ENCODE data around the gene HOXA3. TPM values are rescaled to one million over a fixed set of nuclear protein-coding genes. Genes with fewer than 3 reads are reported as not detected.

Gene HOXA3
- total and polyA plus RNA-seq, 8 donors, result 0.87 to 42.6 (median 5.0) TPM

DNA sequence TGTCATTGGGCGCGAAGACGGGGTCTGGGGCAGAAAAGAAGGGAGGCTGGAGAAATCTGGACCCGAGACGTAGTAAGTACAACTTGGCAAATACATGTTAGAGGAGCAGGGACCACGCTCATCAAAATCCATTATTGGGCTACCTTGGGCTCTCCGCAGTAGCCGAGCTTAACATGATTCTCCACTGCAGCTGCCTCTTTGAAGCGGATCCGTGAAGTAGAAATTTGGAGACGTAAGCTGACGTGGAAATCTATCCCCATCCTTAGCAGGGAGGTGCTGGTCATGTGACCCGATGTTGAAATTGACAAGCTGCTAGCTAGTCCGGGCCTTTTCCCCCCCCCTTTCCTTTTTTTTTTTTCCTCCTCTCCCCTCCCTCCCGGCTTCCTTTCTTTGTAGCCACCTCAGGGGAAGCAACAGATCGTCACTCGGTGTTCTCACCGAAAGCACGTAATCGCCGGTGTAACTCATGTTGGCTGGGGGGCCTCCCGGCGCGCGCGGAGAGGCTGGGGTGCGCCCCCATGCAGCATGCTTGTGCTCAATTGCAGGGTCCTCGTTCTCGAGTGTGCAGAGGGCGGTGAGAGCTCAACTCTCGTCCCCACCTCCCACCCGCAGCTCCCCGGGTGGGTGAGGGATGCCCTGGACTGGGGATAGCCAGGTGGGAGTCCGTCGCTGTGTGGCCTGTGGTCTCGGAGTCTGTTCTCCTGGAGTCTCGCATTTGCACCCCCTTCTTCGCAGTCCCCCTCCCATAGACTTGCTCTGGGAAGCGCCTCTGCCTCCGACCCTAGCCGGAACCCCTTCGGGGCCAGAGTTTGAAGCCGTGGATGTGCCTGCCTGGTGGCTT is 32.9 kb upstream of the HOXA3 start, which contains the start of gene HOXA11:
HOXA11 (minus strand) TSS at position 220 of the 841 bp plus-strand sequence; CDS start at position 132, 88 bp downstream.
- H3K9me3 ChIP-seq, result peaks cover 0 to 16% (median 0%) of the 10 kb centered on the region in 4 donors
- peak within 1 kb of the TSS; percentile 18 to 52 (median 40) for H3K4me3 ChIP-seq
- DNase-seq, result peak in 1 of 2 donors; percentile 22
- intact Hi-C loops (cut with DNase I; ENCODE audit: low total_unique reads), result no loop called here
- peaks cover 73 to 100% (median 95%) of the 10 kb centered on the region in 3 donors for H3K27me3 ChIP-seq
- H3K27ac ChIP-seq, result no peak within 1 kb of the TSS
- WGBS, 5 donors, result 7 to 18% (median 14%) methylated on average over 36 to 43 of the region's 43 CpGs
- no peak for TF ChIP-seq POLR2AphosphoS5 (IDR thresholded peaks at IDR 0.05)
- TF ChIP-seq, protein P1, sequence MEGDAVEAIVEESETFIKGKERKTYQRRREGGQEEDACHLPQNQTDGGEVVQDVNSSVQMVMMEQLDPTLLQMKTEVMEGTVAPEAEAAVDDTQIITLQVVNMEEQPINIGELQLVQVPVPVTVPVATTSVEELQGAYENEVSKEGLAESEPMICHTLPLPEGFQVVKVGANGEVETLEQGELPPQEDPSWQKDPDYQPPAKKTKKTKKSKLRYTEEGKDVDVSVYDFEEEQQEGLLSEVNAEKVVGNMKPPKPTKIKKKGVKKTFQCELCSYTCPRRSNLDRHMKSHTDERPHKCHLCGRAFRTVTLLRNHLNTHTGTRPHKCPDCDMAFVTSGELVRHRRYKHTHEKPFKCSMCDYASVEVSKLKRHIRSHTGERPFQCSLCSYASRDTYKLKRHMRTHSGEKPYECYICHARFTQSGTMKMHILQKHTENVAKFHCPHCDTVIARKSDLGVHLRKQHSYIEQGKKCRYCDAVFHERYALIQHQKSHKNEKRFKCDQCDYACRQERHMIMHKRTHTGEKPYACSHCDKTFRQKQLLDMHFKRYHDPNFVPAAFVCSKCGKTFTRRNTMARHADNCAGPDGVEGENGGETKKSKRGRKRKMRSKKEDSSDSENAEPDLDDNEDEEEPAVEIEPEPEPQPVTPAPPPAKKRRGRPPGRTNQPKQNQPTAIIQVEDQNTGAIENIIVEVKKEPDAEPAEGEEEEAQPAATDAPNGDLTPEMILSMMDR (IDR thresholded peaks at IDR 0.05), result no peak
- no peak for TF ChIP-seq POLR2A (IDR thresholded peaks at IDR 0.05)
- TF ChIP-seq EP300 (IDR thresholded peaks at IDR 0.05), result no peak
- no peaks in the 10 kb centered on the region for H3K36me3 ChIP-seq
- H3K4me1 ChIP-seq, result peaks cover 35 to 58% (median 51%) of the 10 kb centered on the region in 4 donors

DNA sequence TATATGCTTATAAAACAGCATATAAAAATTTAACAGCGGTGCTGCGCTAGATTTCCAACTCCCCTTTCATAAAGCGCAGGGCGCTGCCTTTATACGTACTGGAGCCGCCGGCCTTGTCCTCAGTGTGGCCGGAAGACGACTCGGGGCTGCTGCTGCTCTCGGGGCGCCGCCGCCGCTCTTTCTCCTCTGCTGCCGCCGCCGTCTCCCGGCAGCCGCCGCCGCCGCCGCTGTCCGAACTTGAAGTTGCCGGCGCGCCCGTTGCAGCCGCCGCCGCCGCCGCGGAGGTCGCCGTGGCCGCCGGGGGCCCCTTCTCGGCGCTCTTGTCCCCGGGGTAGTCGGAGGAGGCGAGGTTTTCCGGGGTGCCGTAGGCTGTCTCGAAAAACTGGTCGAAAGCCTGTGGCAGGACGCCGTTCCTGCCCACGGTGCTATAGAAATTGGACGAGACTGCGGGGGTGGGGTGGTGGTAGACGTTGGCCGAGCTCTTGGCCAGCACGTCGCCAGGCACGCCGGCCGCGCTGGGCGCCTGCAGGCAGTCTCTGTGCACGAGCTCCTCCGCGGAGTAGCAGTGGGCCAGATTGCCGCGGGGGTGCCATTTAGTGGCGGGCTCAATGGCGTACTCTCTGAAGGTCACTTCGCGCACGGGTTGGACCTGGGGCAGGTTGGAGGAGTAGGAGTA is 32.1 kb upstream of the HOXA3 start:
- WGBS, 5 donors, result 2 to 15% (median 5%) methylated on average over 21 to 72 of the region's 72 CpGs
- DNase-seq, result peak; percentile 34 to 67
- TF ChIP-seq POLR2AphosphoS5 (IDR thresholded peaks at IDR 0.05), result no peak
- TF ChIP-seq, protein P1 (IDR thresholded peaks at IDR 0.05), result no peak
- TF ChIP-seq POLR2A (IDR thresholded peaks at IDR 0.05), result no peak
- TF ChIP-seq EP300 (IDR thresholded peaks at IDR 0.05), result no peak
- Histone ChIP-seq H3K9me3 (peaks cover 0 to 16% (median 0%) of the 10 kb centered on the region in 4 donors), H3K4me1 (peaks cover 42 to 64% (median 57%) of the 10 kb centered on the region in 4 donors), H3K4me3 (peak overlapping the region; percentile 18 to 52 (median 40)), H3K36me3 (no peaks in the 10 kb centered on the region), H3K27ac (no peak overlapping the region), H3K27me3 (peaks cover 74 to 100% (median 95%) of the 10 kb centered on the region in 3 donors)
- intact Hi-C loops (cut with DNase I; ENCODE audit: low total_unique reads), result no loop called here

DNA sequence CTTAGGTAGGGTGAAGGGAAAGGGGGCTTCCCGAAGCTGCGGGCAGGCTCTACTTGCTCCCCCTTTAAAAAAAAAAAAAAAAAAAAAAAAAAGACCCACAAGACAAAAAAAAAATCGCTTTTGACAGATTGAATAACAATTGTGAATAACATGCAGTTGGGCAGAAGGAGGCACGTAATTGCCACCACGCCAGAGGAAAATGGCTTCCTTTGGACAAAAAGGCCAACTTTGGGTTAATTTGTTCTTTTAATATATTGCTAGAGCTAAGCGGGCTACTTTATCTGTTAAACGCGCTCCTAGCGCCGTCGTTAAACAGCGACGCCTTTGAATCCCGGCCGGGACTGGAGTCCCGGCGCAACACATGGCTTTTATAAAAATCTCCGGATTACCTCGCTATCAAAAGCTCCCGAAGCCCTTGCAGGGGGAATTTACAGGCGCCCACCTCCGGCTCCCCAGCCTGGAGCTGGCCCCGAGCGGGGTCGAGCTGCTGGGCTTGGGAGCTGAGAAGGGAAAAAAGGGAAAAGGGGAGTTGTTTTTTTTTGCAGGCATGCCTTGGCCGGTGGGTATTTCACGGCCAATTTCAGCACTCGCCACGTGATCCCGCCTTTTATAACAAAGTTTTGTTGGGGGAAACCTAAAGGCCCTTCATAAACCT is 31.4 kb upstream of the HOXA3 start:
- intact Hi-C loops (cut with DNase I; ENCODE audit: low total_unique reads), result no loop called here
- H3K4me1 ChIP-seq, result peaks cover 38 to 60% (median 54%) of the 10 kb centered on the region in 4 donors
- peaks cover 73 to 100% (median 95%) of the 10 kb centered on the region in 3 donors for H3K27me3 ChIP-seq
- TF ChIP-seq, protein P1 (IDR thresholded peaks at IDR 0.05), result no peak
- TF ChIP-seq POLR2A (IDR thresholded peaks at IDR 0.05) (no peak), EP300 (IDR thresholded peaks at IDR 0.05) (no peak), POLR2AphosphoS5 (IDR thresholded peaks at IDR 0.05) (no peak)
- peaks cover 0 to 16% (median 0%) of the 10 kb centered on the region in 4 donors for H3K9me3 ChIP-seq
- H3K36me3 ChIP-seq, result no peaks in the 10 kb centered on the region
- no peak overlapping the region for H3K27ac ChIP-seq
- peak overlapping the region; percentile 18 to 52 (median 40) for H3K4me3 ChIP-seq
- 3 to 8% (median 6%) methylated on average over 30 of the region's 30 CpGs for WGBS, 5 donors
- peak in 1 of 2 donors; percentile 23 for DNase-seq
